Measurements from ENCODE around the gene MET.

The MET gene

DNA sequence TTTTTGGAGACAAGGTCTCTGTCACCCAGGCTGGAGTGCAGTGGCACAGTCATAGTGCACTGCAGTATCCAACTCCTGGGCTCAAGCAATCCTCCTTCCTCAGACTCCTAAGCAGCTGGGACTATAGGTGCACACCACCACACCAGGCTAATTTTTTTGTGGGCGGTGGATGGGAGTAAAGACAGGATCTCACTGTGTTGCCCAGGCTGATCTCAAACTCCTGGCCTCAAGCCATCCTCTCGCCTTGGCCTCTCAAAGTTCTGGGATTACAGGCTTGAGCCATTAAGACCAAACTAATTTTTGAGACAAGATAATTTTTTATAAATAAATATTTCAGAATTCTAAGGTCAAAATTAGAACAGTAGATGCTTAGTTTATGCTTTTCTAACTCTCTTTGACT is 109.6 kb downstream of the MET start:
- TF ChIP-seq CREB1 (IDR thresholded peaks at IDR 0.05; ENCODE audit: low read depth) (no peak), YY1 (IDR thresholded peaks at IDR 0.05; ENCODE audit: low read depth) (no peak), TAF1 (IDR thresholded peaks at IDR 0.05; ENCODE audit: low read depth) (no peak)

GRCh38 chr7:116782177-116782711 is 110.2 kb downstream of the MET start:
- TF ChIP-seq TAF1 (IDR thresholded peaks at IDR 0.05; ENCODE audit: low read depth) (no peak), CREB1 (IDR thresholded peaks at IDR 0.05; ENCODE audit: low read depth) (no peak), NFIC (IDR thresholded peaks at IDR 0.05) (no peak), CEBPB (IDR thresholded peaks at IDR 0.05) (no peak), FOXM1 (IDR thresholded peaks at IDR 0.05; ENCODE audit: borderline replicate concordance, low read depth) (no peak), ZBTB7A (IDR thresholded peaks at IDR 0.05; ENCODE audit: low read depth) (no peak), RAD21 (IDR thresholded peaks at IDR 0.05; ENCODE audit: low read depth) (no peak), TEAD4 (IDR thresholded peaks at IDR 0.05) (no peak), YY1 (IDR thresholded peaks at IDR 0.05; ENCODE audit: low read depth) (no peak), TCF12 (IDR thresholded peaks at IDR 0.05; ENCODE audit: low read depth) (no peak), EP300 (IDR thresholded peaks at IDR 0.05; ENCODE audit: borderline replicate concordance) (no peak)
- TF ChIP-seq, protein P1, sequence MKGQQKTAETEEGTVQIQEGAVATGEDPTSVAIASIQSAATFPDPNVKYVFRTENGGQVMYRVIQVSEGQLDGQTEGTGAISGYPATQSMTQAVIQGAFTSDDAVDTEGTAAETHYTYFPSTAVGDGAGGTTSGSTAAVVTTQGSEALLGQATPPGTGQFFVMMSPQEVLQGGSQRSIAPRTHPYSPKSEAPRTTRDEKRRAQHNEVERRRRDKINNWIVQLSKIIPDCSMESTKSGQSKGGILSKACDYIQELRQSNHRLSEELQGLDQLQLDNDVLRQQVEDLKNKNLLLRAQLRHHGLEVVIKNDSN (IDR thresholded peaks at IDR 0.05) = no peak

- TF ChIP-seq TAF1 (IDR thresholded peaks at IDR 0.05; ENCODE audit: low read depth) (no peak), TCF12 (IDR thresholded peaks at IDR 0.05; ENCODE audit: low read depth) (no peak), FOXM1 (IDR thresholded peaks at IDR 0.05; ENCODE audit: borderline replicate concordance, low read depth) (no peak), REST (IDR thresholded peaks at IDR 0.05; ENCODE audit: low read depth) (no peak), YY1 (IDR thresholded peaks at IDR 0.05; ENCODE audit: low read depth) (no peak), CREB1 (IDR thresholded peaks at IDR 0.05; ENCODE audit: low read depth) (no peak), RAD21 (IDR thresholded peaks at IDR 0.05; ENCODE audit: low read depth) (no peak), TEAD4 (IDR thresholded peaks at IDR 0.05) (no peak), EP300 (IDR thresholded peaks at IDR 0.05; ENCODE audit: borderline replicate concordance) (no peak), ZBTB7A (IDR thresholded peaks at IDR 0.05; ENCODE audit: low read depth) (no peak), MAX (IDR thresholded peaks at IDR 0.05) (no peak), NFIC (IDR thresholded peaks at IDR 0.05) (no peak), CEBPB (IDR thresholded peaks at IDR 0.05) (no peak), EGR1 (IDR thresholded peaks at IDR 0.05) (no peak)
- TF ChIP-seq, protein P1 (IDR thresholded peaks at IDR 0.05) = no peak
These were observed 111.8 kb downstream of the MET start for GRCh38 chr7:116783666-116784318.

GRCh38 chr7:116784647-116785046 is 112.7 kb downstream of the MET start:
- TF ChIP-seq RAD21 (IDR thresholded peaks at IDR 0.05; ENCODE audit: low read depth) = no peak
- TF ChIP-seq, protein P1 (IDR thresholded peaks at IDR 0.05) = no peak
- TF ChIP-seq TCF12 (IDR thresholded peaks at IDR 0.05; ENCODE audit: low read depth) = no peak
- TF ChIP-seq FOXM1 (IDR thresholded peaks at IDR 0.05; ENCODE audit: borderline replicate concordance, low read depth) = no peak
- no peak for TF ChIP-seq YY1 (IDR thresholded peaks at IDR 0.05; ENCODE audit: low read depth)
- no peak for TF ChIP-seq REST (IDR thresholded peaks at IDR 0.05; ENCODE audit: low read depth)
- no peak for TF ChIP-seq EGR1 (IDR thresholded peaks at IDR 0.05)
- no peak for TF ChIP-seq NFIC (IDR thresholded peaks at IDR 0.05)
- no peak for TF ChIP-seq CREB1 (IDR thresholded peaks at IDR 0.05; ENCODE audit: low read depth)
- no peak for TF ChIP-seq EP300 (IDR thresholded peaks at IDR 0.05; ENCODE audit: borderline replicate concordance)
- TF ChIP-seq ZBTB7A (IDR thresholded peaks at IDR 0.05; ENCODE audit: low read depth) = no peak
- no peak for TF ChIP-seq TAF1 (IDR thresholded peaks at IDR 0.05; ENCODE audit: low read depth)
- TF ChIP-seq MAX (IDR thresholded peaks at IDR 0.05) = no peak
- TF ChIP-seq TEAD4 (IDR thresholded peaks at IDR 0.05) = no peak
- TF ChIP-seq CEBPB (IDR thresholded peaks at IDR 0.05) = no peak

DNA sequence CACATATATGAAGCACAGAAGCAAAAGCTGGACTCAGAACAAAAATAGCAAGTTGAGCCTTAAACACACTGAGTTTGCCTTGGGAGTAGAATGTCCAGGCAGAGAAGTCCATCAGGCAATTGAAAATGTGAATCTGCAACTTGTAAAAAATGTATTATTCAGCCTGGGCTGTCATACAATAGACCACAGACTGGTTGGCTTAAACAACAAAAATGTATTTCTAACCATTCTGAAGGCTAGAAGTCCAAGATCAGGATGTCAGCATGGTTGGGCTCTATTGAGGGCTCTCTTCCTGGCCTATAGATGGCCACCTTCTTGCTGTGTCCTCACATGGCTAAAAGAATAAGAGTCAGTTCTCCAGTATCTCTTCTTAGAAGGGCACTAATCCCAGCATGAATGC is 113.8 kb downstream of the MET start:
- TF ChIP-seq EGR1 (IDR thresholded peaks at IDR 0.05) (no peak), YY1 (IDR thresholded peaks at IDR 0.05; ENCODE audit: low read depth) (no peak), EP300 (IDR thresholded peaks at IDR 0.05; ENCODE audit: borderline replicate concordance) (no peak)
